ENCODE data around the gene GSK3A. TPM values are rescaled to one million over a fixed set of nuclear protein-coding genes. Genes with fewer than 3 reads are reported as not detected.
A peak's percentile ranks its signal among the peaks of the same experiment; 100 is the strongest.

Gene GSK3A
- total and polyA plus RNA-seq, 2 of the 8 experiments (the other 6 are each of a cell fraction or from before 2014, with no cell fraction given) = 55.3 to 84.0 TPM

- TF ChIP-seq CHD7 (IDR thresholded peaks at IDR 0.05; ENCODE audit: insufficient replicate concordance, low read length) (no peak), CTCF (IDR thresholded peaks at IDR 0.05; ENCODE audit: control extremely low read depth in 1 of 3, insufficient read depth in 1 of 3, low read depth in 1 of 3, low read length in 3 of 3) (peak in 2 of 3 experiments; percentile 27 to 71; a peak in 3 of 4 replicates), MAFK (IDR thresholded peaks at IDR 0.05; ENCODE audit: low read depth, low read length) (no peak)
These were observed 48.4 kb upstream of the GSK3A start (continued) for GRCh38 chr19:42290523-42291434.
